K562 (cell line): Measurements from ENCODE around the gene LMX1B. TPM values are rescaled to one million over a fixed set of nuclear protein-coding genes. Genes with fewer than 3 reads are reported as not detected.

Experiments
- ATAC-seq: fragments of 200-7000 bp; cut with Tn5 transposase; 3 replicates; pipeline ENCODE4 v1.9.1; 2020; ENCODE audit warnings: moderate library complexity
- BruUV-seq: library from RNA; stranded (reverse); fragments of 400-500 nt; replicated peaks from 2 replicates; lab custom pipeline; 2021; lab: Mats Ljungman, UMichigan
- CTCF ChIA-PET: fragments of 300-600 bp; formaldehyde crosslinking; extraction: SDS; loops from one replicate; lab custom pipeline; 2021; ENCODE audit warnings: low intra/inter-chr PET ratio; lab: Yijun Ruan, JAX
- POLR2A ChIA-PET: fragments of 300-600, 350-650 bp; sonication (Branson Sonifier 250); formaldehyde crosslinking; extraction: SDS; loops from one replicate; lab custom pipeline; 2021; ENCODE audit warnings: antibody characterized with exemption, inconsistent platforms; lab: Yijun Ruan, JAX
- DNase-seq, 4 experiments: peaks; one replicate each; pipeline versions ENCODE4 v3.0.0 to v3.0.0-alpha.2; 2011 to 2018; ENCODE audit warnings: low spot score in 3 of 4, mixed read lengths in 3 of 4; ENCODE audit errors: extremely low read depth in 1 of 4
- FAIRE-seq: peaks from 2 replicates; lab custom pipeline; 2011; peaks lifted over from hg19 to GRCh38; lab: Jason Lieb, UNC
- H2AFZ ChIP-seq: 2 replicates; pipeline ENCODE4 v1.6.0; 2011; ENCODE audit warnings: low read depth, low read length, control low read depth, inconsistent platforms
- H3K27ac ChIP-seq: fragments of 200-600 bp; 3 replicates; pipeline ENCODE4 v1.8.0; 2011; ENCODE audit warnings: low read depth, mild to moderate bottlenecking, control low read depth, inconsistent platforms, low read length, moderate library complexity, mixed read lengths; ENCODE audit errors: extremely low read depth
- H3K27me3 ChIP-seq, 2 experiments: fragments of 300-600 bp in 1 of 2; 2 replicates in 1 of 2; 3 replicates in 1 of 2; pipeline versions ENCODE4 v1.6.0 to v1.8.0; 2011; ENCODE audit warnings: inconsistent platforms in 2 of 2, low read length in 2 of 2, mild to moderate bottlenecking in 1 of 2, mixed read lengths in 1 of 2, moderate library complexity in 1 of 2; ENCODE audit not compliant: control insufficient read depth in 2 of 2, insufficient read depth in 2 of 2
- H3K36me3 ChIP-seq: fragments of 300-600 bp; 3 replicates; pipeline ENCODE4 v1.8.0; 2011; ENCODE audit warnings: mild to moderate bottlenecking, low read length, inconsistent platforms; ENCODE audit not compliant: control insufficient read depth, insufficient read depth
- H3K4me1 ChIP-seq, 2 experiments: fragments of 200-600 bp in 1 of 2; replicated peaks in 1 of 2; 2 replicates in 1 of 2; 3 replicates in 1 of 2; pipeline versions ENCODE4 v1.5.1 to v1.8.0; 2011; ENCODE audit warnings: inconsistent platforms in 2 of 2, low read length in 2 of 2, mild to moderate bottlenecking in 1 of 2, mixed read lengths in 1 of 2, moderate library complexity in 1 of 2; ENCODE audit not compliant: control insufficient read depth in 2 of 2, insufficient read depth in 2 of 2
- H3K4me2 ChIP-seq: 2 replicates; pipeline ENCODE4 v1.6.1; 2011; ENCODE audit warnings: low read length, control low read depth, inconsistent platforms, mixed read lengths; ENCODE audit not compliant: insufficient read depth
- H3K4me3 ChIP-seq: fragments of 200-600 bp; sonication (generic), shearing (Covaris generic); 2 replicates; pipeline ENCODE4 v1.5.1; 2016; ENCODE audit warnings: control low read depth, inconsistent platforms
- H3K79me2 ChIP-seq: fragments of 200-600 bp; 3 replicates; pipeline ENCODE4 v1.8.0; 2011; ENCODE audit warnings: low read length, inconsistent platforms; ENCODE audit not compliant: control insufficient read depth, insufficient read depth
- H3K9ac ChIP-seq, 2 experiments: 2 replicates each; pipeline versions ENCODE4 v1.6.0 to v1.6.1; 2011; ENCODE audit warnings: low read depth in 2 of 2, low read length in 2 of 2, control low read depth in 1 of 2, inconsistent platforms in 1 of 2, mild to moderate bottlenecking in 1 of 2, mixed read lengths in 1 of 2; ENCODE audit not compliant: insufficient read depth in 1 of 2
- H3K9me1 ChIP-seq: one replicate; pipeline ENCODE4 v1.6.0; 2011; ENCODE audit warnings: inconsistent platforms, mild to moderate bottlenecking, low read length, moderate library complexity; ENCODE audit not compliant: control insufficient read depth, insufficient read depth
- H3K9me3 ChIP-seq: replicated peaks from 2 replicates; pipeline ENCODE4 v1.5.1; 2011; ENCODE audit warnings: low read depth, low read length, inconsistent platforms; ENCODE audit not compliant: control insufficient read depth, insufficient read depth
- H4K20me1 ChIP-seq: replicated peaks from 2 replicates; pipeline ENCODE4 v1.6.1; 2011; ENCODE audit warnings: low read length, inconsistent platforms, mixed read lengths; ENCODE audit not compliant: control insufficient read depth, insufficient read depth
- GTF2A2 ChIP-seq: IDR thresholded peaks from 2 replicates; pipeline ENCODE4 v1.6.1; 2016; ENCODE audit warnings: mild to moderate bottlenecking, missing genetic modification characterization, missing compliant biosample characterization
- HDAC8 ChIP-seq: fragments of 450-650 bp; IDR thresholded peaks from 2 replicates; pipeline ENCODE4 v1.6.1; 2016; ENCODE audit warnings: mild to moderate bottlenecking, missing genetic modification characterization, moderate library complexity, missing compliant biosample characterization
- NR2C2 ChIP-seq, 2 experiments: fragments of 200-800 bp in 1 of 2; sonication (Bioruptor generic) in 1 of 2; sonication (generic) in 1 of 2; formaldehyde crosslinking in 1 of 2; IDR thresholded peaks; 2 replicates each; pipeline versions ENCODE4 v1.6.1 to v1.8.0; 2016 to 2022; ENCODE audit warnings: mild to moderate bottlenecking in 1 of 2, missing compliant biosample characterization in 1 of 2, missing genetic modification characterization in 1 of 2, missing genetic modification reagents in 1 of 2
- POLR2B ChIP-seq: fragments of 450-650 bp; IDR thresholded peaks from 2 replicates; pipeline ENCODE4 v1.6.1; 2018; ENCODE audit warnings: low read depth; ENCODE audit not compliant: partially characterized antibody
- RBBP5 ChIP-seq: fragments of 200-600 bp; sonication (generic); IDR thresholded peaks from 2 replicates; pipeline ENCODE4 v1.6.1; 2012; ENCODE audit warnings: borderline replicate concordance, mild to moderate bottlenecking, low read length, control low read depth, inconsistent platforms; ENCODE audit not compliant: insufficient read depth, poor library complexity, severe bottlenecking
- TFAP4 ChIP-seq: sonication (generic); formaldehyde crosslinking; IDR thresholded peaks from 2 replicates; pipeline ENCODE4 v1.8.0; 2022; ENCODE audit warnings: missing genetic modification reagents, mild to moderate bottlenecking, moderate library complexity, borderline replicate concordance
- ZNF212 ChIP-seq: fragments of 450-650 bp; formaldehyde crosslinking; IDR thresholded peaks from 2 replicates; pipeline ENCODE4 v1.4.0; 2020; ENCODE audit warnings: mild to moderate bottlenecking
- ZNF318 ChIP-seq, 2 experiments: fragments of 450-650 bp; IDR thresholded peaks; 2 replicates each; pipeline ENCODE4 v1.6.1; 2016; ENCODE audit warnings: mild to moderate bottlenecking in 2 of 2, borderline replicate concordance in 1 of 2, low read depth in 1 of 2, moderate library complexity in 1 of 2
- WGBS: fragments of 100-300 bp; shearing (Covaris generic); methylation state at CpG from one replicate; pipeline ENCODE4 v1.1.6; 2016; ENCODE audit warnings: low coverage, mixed read lengths; ENCODE audit not compliant: insufficient coverage; ENCODE audit errors: missing lambda C conversion rate; 5-methylcytosine and 5-hydroxymethylcytosine counted together
- in situ Hi-C: fragments of 300-500 bp; cut with MboI; formaldehyde crosslinking; loops from 4 replicates; pipeline ENCODE4 v1.15.0; 2018; ENCODE audit warnings: inconsistent platforms, mixed read lengths
- intact Hi-C: fragments of 100-400 bp; cut with micrococcal nuclease; formaldehyde crosslinking; loops from 2 replicates; pipeline ENCODE4 v1.14.2; 2022
- polyA plus RNA-seq, 8 experiments: library from polyadenylated mRNA; depleted of rRNA in 4 of 8; stranded (reverse) in 5 of 8; unstranded in 3 of 8; fragments of >200 nt; fragmentation: Nextera tagmentation in 2 of 8; fragmentation: Illumina TruSeq in 1 of 8; extraction: Ambion mirVana in 2 of 8; extraction: Trizol in 1 of 8; gene quantifications; 2 replicates each; pipeline versions ENCODE4 v1.2.1 to v1.2.3, GENCODE V29; 2011 to 2014; ENCODE audit warnings: inconsistent platforms in 1 of 8, missing spikeins in 1 of 8
- total RNA-seq, 7 experiments: library from RNA; depleted of rRNA in 6 of 7; stranded (reverse); fragments of >200 nt in 6 of 7; fragmentation: Illumina TruSeq in 2 of 7; extraction: Trizol in 2 of 7; gene quantifications; 2 replicates each; pipeline versions ENCODE4 v1.2.1 to v1.2.3, GENCODE V29; 2011 to 2021; ENCODE audit warnings: low replicate concordance in 1 of 7

LMX1B gene
- total and polyA plus RNA-seq, 9 of the 15 experiments (the other 6 are each of a cell fraction or from before 2014, with no cell fraction given): not detected

- ChIA-PET CTCF (interaction anchor here (0.7 kb wide), 1 partner anchor 37 kb away, joined by 3 read pairs; no protein-coding TSS in a partner anchor), POLR2A (interaction anchor here (0.5 kb wide), 1 partner anchor 17 kb away, joined by 3 read pairs; no protein-coding TSS in a partner anchor)
- H3K27ac ChIP-seq: no peak overlapping the region
- in situ Hi-C loops: no loop called here
- ATAC-seq: no peak
- H3K4me1 ChIP-seq: no peaks in the 10 kb centered on the region; a peak in 1 of 5 replicates
- H3K4me3 ChIP-seq: no peak overlapping the region
- no peaks in the 10 kb centered on the region for H3K9me3 ChIP-seq
- H2AFZ ChIP-seq: no peak overlapping the region
- H4K20me1 ChIP-seq: peaks cover 18% of the 10 kb centered on the region; the same call in 1 of the 2 replicates
- FAIRE-seq: no peak
- H3K9ac ChIP-seq: no peak overlapping the region
- peaks cover 23 to 72% of the 10 kb centered on the region in 2 experiments; a peak in 4 of 5 replicates for H3K27me3 ChIP-seq
- WGBS: 0% methylated on average over 11 of the region's 11 CpGs
- no TSS peak for BruUV-seq
- no peaks in the 10 kb centered on the region for H3K9me1 ChIP-seq
- no peaks in the 10 kb centered on the region for H3K36me3 ChIP-seq
- DNase-seq: no peak
- no peaks in the 10 kb centered on the region for H3K79me2 ChIP-seq
- intact Hi-C loops: no loop called here
- no peak overlapping the region for H3K4me2 ChIP-seq
- TF ChIP-seq ZNF212 (CRISPR knock-in tag) (no peak), RBBP5 (no peak), NR2C2 (CRISPR knock-in tag; IDR thresholded peaks at IDR 0.05) (no peak), NR2C2 (tag; IDR thresholded peaks at IDR 0.05) (no peak), TFAP4 (CRISPR knock-in tag) (no peak), POLR2B (no peak), GTF2A2 (tag) (no peak), HDAC8 (tag) (no peak), ZNF318 (IDR thresholded peaks at IDR 0.05; ENCODE audit: borderline replicate concordance in 1 of 2, low read depth in 1 of 2) (no peak)
Observed at GRCh38 chr9:126677188-126678084, 63.7 kb downstream of the LMX1B start.
